Activated CD8-positive, alpha-beta memory T cell treated with anti-CD3 and anti-CD28 coated beads, Interleukin-2, amount 50 U/mL, for 1 hour (primary cell): ENCODE measurements around the gene OR8A1.

ENCODE experiments used
- DNase-seq: peaks from one replicate; pipeline ENCODE4 v3.0.0-alpha.2; 2020; ENCODE audit errors: extremely low read depth

The OR8A1 gene

GRCh38 chr11:124569697-124570096, at the start of gene OR8A1:
Gene OR8A1 (plus strand): TSS chr11:124569997. CDS start chr11:124570120, 123 bp downstream.
- no peak for DNase-seq

GRCh38 chr11:124520550-124520854, 49.3 kb upstream of the OR8A1 start:
- no peak for DNase-seq

GRCh38 chr11:124533626-124534025, 36.2 kb upstream of the OR8A1 start:
- DNase-seq, result no peak

- DNase-seq, result no peak
Observed at GRCh38 chr11:124534051-124534450, 35.7 kb upstream of the OR8A1 start.

- no peak for DNase-seq
Observed at GRCh38 chr11:124535552-124536232, 34.1 kb upstream of the OR8A1 start.

GRCh38 chr11:124536520-124536919, 33.3 kb upstream of the OR8A1 start:
- DNase-seq, result no peak

- DNase-seq, result no peak
Observed at GRCh38 chr11:124538019-124538418, 31.8 kb upstream of the OR8A1 start.

- DNase-seq, result no peak
Observed at GRCh38 chr11:124541204-124541603, 28.6 kb upstream of the OR8A1 start.

- no peak for DNase-seq
Observed at GRCh38 chr11:124543145-124543544, 26.7 kb upstream of the OR8A1 start.

- no peak for DNase-seq
Observed at GRCh38 chr11:124543554-124543953, 26.2 kb upstream of the OR8A1 start, which contains the start of gene OR8B12. Gene OR8B12 (minus strand): TSS chr11:124543654. CDS start chr11:124543654, 0 bp downstream.

- no peak for DNase-seq
Observed at GRCh38 chr11:124551189-124551588, 18.6 kb upstream of the OR8A1 start.

- no peak for DNase-seq
Observed at GRCh38 chr11:124551987-124552386, 17.8 kb upstream of the OR8A1 start.

GRCh38 chr11:124556828-124557227, 13.0 kb upstream of the OR8A1 start:
- DNase-seq, result no peak

- no peak for DNase-seq
Observed at GRCh38 chr11:124570160-124570559, 363 bp downstream of the OR8A1 start.

- no peak for DNase-seq
Observed at GRCh38 chr11:124577716-124578427, 8.1 kb downstream of the OR8A1 start.

GRCh38 chr11:124578761-124579160, 9.0 kb downstream of the OR8A1 start:
- DNase-seq, result no peak

- DNase-seq, result no peak
Observed at GRCh38 chr11:124581817-124582216, 12.0 kb downstream of the OR8A1 start.

GRCh38 chr11:124582565-124582964, 12.8 kb downstream of the OR8A1 start:
- DNase-seq, result no peak

GRCh38 chr11:124583781-124584180, 14.0 kb downstream of the OR8A1 start:
- DNase-seq, result no peak

- no peak for DNase-seq
Observed at GRCh38 chr11:124584681-124585372, 15.0 kb downstream of the OR8A1 start.

- DNase-seq, result no peak
Observed at GRCh38 chr11:124586238-124586860, 16.6 kb downstream of the OR8A1 start.

GRCh38 chr11:124591430-124591829, 21.6 kb downstream of the OR8A1 start:
- no peak for DNase-seq
